Tibial nerve (tissue), 4 donors: ENCODE results near the gene SVIL. TPM values are rescaled to one million over a fixed set of nuclear protein-coding genes. Genes with fewer than 3 reads are reported as not detected.
A peak's percentile ranks its signal among the peaks of the same experiment; 100 is the strongest.
"Not testable (repeated sequence)": the region's sequence is repeated elsewhere in the genome, so short reads cannot be mapped to it uniquely, and the experiment has no call there.

Source experiments
- DNase-seq, 2 donors: peaks; one replicate each; pipeline ENCODE4 v3.0.0-alpha.2; 2019; ENCODE audit warnings: low spot score in 2 of 2
- H3K27ac ChIP-seq, 4 donors: fragments of 200-600 bp; sonication (generic) in 3 of 4; one replicate each; pipeline ENCODE4 v1.5.1; 2017 to 2019; ENCODE audit warnings: mild to moderate bottlenecking in 1 of 4
- H3K27me3 ChIP-seq, 2 donors: fragments of 200-600 bp; sonication (generic) in 1 of 2; one replicate each; pipeline versions ENCODE4 v1.5.1 to v1.6.0; 2017 to 2019
- H3K36me3 ChIP-seq, 3 donors: fragments of 200-600 bp; sonication (generic); one replicate each; pipeline ENCODE4 v1.5.1; 2018 to 2019
- H3K4me1 ChIP-seq, 4 donors: fragments of 200-600 bp; sonication (generic) in 3 of 4; one replicate each; pipeline ENCODE4 v1.5.1; 2017 to 2019
- H3K4me3 ChIP-seq, 4 donors: fragments of 200-600 bp; sonication (generic) in 3 of 4; one replicate each; pipeline ENCODE4 v1.5.1; 2017 to 2019; ENCODE audit warnings: mild to moderate bottlenecking in 1 of 4, moderate library complexity in 1 of 4
- H3K9me3 ChIP-seq, 4 donors: fragments of 200-600 bp; sonication (generic) in 3 of 4; one replicate each; pipeline ENCODE4 v1.5.1; 2017 to 2019
- EP300 ChIP-seq, 2 donors: sonication (generic); formaldehyde crosslinking; IDR thresholded peaks; one replicate each; pipeline ENCODE4 v1.6.1; 2017; ENCODE audit warnings: antibody characterized with exemption in 2 of 2, mild to moderate bottlenecking in 1 of 2
- POLR2A ChIP-seq, 2 donors: fragments of 450-650 bp; IDR thresholded peaks; one replicate each; pipeline ENCODE4 v1.6.1; 2017; ENCODE audit warnings: antibody characterized with exemption in 2 of 2, mild to moderate bottlenecking in 2 of 2, moderate library complexity in 2 of 2
- WGBS, 2 donors: methylation state at CpG; one replicate each; pipeline ENCODE4 v1.1.5; 2018; 5-methylcytosine and 5-hydroxymethylcytosine counted together
- total RNA-seq, 4 donors: library from RNA; depleted of rRNA; stranded (reverse); fragments of >200 nt; gene quantifications; one replicate each; pipeline ENCODE4 v1.1.0, GENCODE V29; 2016
- TF ChIP-seq, protein P1 (sequence below), 5 experiments: fragments of 200-600 bp in 3 of 5; fragments of 450-650 bp in 2 of 5; sonication (generic) in 3 of 5; IDR thresholded peaks; one replicate each; pipeline ENCODE4 v1.5.1; 2016 to 2019; ENCODE audit warnings: antibody characterized with exemption in 5 of 5, mild to moderate bottlenecking in 3 of 5, moderate library complexity in 2 of 5

The SVIL gene
- total RNA-seq, 4 donors from 2014 or later, result 23.6 to 32.0 (median 26.0) TPM

DNA sequence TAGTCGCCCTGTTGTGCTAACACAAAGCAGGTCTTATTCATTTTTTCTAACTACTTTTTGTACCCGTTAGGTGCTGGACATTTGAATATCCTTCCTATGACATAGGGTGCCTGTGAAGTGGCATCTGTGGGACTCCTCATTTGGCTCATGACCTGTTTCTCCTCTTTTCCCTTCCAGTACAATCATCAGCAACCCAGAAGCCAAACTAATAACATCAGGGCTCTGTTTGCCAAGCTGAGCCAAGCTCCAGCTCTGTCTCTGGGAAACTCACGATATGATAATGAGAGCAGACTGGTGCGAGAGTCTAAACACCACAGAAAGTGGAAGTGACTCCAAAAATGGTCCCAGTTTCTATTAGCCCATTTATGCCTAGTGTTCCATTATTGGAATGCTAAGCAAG, 92.0 kb downstream of the SVIL start:
- Histone ChIP-seq H3K9me3 (no peaks in the 10 kb centered on the region), H3K36me3 (no peaks in the 10 kb centered on the region), H3K27ac (no peak overlapping the region), H3K4me1 (no peaks in the 10 kb centered on the region), H3K4me3 (no peak overlapping the region), H3K27me3 (no peaks in the 10 kb centered on the region)
- TF ChIP-seq, protein P1, sequence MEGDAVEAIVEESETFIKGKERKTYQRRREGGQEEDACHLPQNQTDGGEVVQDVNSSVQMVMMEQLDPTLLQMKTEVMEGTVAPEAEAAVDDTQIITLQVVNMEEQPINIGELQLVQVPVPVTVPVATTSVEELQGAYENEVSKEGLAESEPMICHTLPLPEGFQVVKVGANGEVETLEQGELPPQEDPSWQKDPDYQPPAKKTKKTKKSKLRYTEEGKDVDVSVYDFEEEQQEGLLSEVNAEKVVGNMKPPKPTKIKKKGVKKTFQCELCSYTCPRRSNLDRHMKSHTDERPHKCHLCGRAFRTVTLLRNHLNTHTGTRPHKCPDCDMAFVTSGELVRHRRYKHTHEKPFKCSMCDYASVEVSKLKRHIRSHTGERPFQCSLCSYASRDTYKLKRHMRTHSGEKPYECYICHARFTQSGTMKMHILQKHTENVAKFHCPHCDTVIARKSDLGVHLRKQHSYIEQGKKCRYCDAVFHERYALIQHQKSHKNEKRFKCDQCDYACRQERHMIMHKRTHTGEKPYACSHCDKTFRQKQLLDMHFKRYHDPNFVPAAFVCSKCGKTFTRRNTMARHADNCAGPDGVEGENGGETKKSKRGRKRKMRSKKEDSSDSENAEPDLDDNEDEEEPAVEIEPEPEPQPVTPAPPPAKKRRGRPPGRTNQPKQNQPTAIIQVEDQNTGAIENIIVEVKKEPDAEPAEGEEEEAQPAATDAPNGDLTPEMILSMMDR (IDR thresholded peaks at IDR 0.05), result no peak
- no peak for TF ChIP-seq POLR2A (IDR thresholded peaks at IDR 0.05)
- no peak for DNase-seq
- WGBS, 2 donors, result 74 to 79% methylated on average over 4 of the region's 4 CpGs

DNA sequence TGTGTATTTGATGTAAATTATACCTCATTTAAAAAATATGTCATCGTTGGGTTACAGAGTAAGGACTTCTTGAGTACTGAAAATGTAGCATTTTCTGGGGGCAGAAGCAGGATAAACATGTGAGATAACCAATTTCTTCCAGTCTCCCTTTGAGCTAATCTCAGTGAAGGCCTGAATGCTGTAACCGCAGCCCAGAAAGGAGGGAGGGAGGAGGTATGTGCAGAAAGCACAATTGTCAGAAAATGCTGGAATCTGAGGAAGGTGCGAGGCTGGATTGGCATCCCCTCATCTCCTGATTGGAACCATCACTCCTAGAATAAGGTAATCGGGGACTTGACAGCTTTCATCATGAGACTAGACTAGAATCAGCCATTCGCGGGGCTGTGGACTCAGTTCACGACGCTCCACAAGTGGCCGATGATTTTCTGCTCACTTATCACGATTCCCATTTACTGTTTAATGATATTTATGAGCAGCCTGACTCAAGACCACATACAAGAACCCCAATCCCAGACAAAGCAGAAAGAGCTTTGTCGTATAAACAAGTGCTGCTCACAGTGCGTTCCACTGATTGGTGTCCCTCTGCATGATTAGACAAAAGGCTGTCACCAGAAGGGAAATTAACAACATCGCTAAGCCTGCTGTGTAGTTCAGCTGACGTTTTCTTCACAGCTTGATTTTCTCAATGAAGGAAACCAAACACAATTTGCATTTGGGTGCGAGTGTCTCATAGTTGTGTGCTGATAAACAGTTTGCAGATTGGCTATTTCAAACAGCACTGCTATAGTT, 93.2 kb downstream of the SVIL start:
- Histone ChIP-seq H3K36me3 (no peaks in the 10 kb centered on the region), H3K27ac (no peak overlapping the region), H3K9me3 (no peaks in the 10 kb centered on the region), H3K4me1 (peaks cover 0 to under 1% (median 0%) of the 10 kb centered on the region in 4 donors), H3K27me3 (no peaks in the 10 kb centered on the region), H3K4me3 (no peak overlapping the region)
- TF ChIP-seq, protein P1 (IDR thresholded peaks at IDR 0.05), result no peak
- TF ChIP-seq POLR2A (IDR thresholded peaks at IDR 0.05) (no peak), EP300 (IDR thresholded peaks at IDR 0.05) (no peak)
- 76 to 81% methylated on average over 15 of the region's 15 CpGs for WGBS, 2 donors
- no peak for DNase-seq

DNA sequence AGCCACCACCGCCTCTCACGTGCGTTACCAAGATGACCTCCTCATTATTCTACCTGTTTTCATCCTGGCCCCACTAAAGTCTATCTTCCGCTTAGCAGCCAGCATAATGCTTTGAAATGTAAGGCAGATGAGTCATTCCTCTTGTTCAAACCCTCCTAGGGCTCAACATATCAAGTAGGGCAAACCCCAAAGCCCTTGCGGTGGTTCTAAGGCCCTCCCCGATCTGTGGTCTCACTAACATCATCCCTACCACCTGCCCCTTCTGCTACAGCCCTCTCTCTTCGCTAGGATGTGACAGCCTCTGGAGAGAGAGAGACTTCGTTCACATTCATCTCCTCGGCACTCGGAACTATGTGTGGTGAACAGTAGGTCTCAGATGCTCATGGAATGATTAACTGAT, 94.8 kb downstream of the SVIL start:
- TF ChIP-seq EP300 (IDR thresholded peaks at IDR 0.05) (no peak), POLR2A (IDR thresholded peaks at IDR 0.05) (no peak)
- TF ChIP-seq, protein P1 (IDR thresholded peaks at IDR 0.05), result no peak
- Histone ChIP-seq H3K9me3 (no peaks in the 10 kb centered on the region), H3K27me3 (no peaks in the 10 kb centered on the region), H3K36me3 (no peaks in the 10 kb centered on the region), H3K27ac (no peak overlapping the region), H3K4me3 (no peak overlapping the region), H3K4me1 (peaks cover 0 to 16% (median 8%) of the 10 kb centered on the region in 4 donors)
- 95 to 96% methylated on average over 10 of the region's 10 CpGs for WGBS, 2 donors
- DNase-seq, result no peak

DNA sequence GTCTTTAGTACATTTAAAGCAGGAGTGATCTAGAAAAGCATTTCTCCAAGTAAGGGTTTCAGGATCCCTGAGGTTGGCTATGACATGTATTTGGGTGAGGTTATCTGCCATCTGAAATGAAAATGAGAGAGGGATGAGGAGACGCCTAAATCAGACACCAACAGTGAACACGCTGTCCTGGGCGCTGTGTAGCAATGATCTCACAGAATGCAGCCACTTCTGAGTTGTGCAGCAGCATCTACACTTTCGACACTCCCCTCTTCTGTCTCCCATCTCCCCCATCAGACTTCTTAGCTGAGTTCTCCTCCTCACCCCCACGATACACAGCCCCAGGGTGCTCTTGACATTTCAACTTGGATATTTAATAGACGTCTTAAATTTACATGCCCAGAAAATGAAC, 95.4 kb downstream of the SVIL start:
- H3K36me3 ChIP-seq, result no peaks in the 10 kb centered on the region
- 76 to 79% methylated on average over 6 of the region's 6 CpGs for WGBS, 2 donors
- no peak for TF ChIP-seq POLR2A (IDR thresholded peaks at IDR 0.05)
- TF ChIP-seq, protein P1 (IDR thresholded peaks at IDR 0.05), result no peak
- TF ChIP-seq EP300 (IDR thresholded peaks at IDR 0.05), result no peak
- no peak for DNase-seq
- H3K4me3 ChIP-seq, result no peak overlapping the region
- no peaks in the 10 kb centered on the region for H3K9me3 ChIP-seq
- H3K4me1 ChIP-seq, result peaks cover 0 to 20% (median 10%) of the 10 kb centered on the region in 4 donors
- H3K27me3 ChIP-seq, result no peaks in the 10 kb centered on the region
- H3K27ac ChIP-seq, result no peak overlapping the region

DNA sequence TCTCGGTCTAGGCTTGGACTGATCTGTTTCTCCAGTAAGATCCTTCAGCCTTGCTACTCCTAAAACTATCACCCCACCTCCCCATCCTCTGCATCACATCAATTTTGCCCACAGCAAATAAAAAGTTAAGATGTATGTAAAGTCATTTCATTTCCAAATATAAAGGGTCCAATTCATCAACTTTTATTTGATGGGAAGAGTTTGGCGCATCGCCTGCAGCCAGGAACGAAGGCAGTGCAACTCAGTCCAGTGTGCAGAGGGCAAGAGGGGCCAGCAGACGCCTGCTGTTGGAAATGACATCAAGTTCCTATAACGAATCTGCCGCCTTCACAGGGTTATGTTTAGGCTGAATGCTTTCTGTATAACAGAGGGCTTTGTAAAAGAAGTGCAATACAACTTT, 97.0 kb downstream of the SVIL start:
- 64 to 68% methylated on average over 7 of the region's 7 CpGs for WGBS, 2 donors
- no peak for DNase-seq
- Histone ChIP-seq H3K27ac (no peak overlapping the region), H3K4me3 (no peak overlapping the region), H3K36me3 (no peaks in the 10 kb centered on the region), H3K4me1 (peaks cover 0 to 20% (median 12%) of the 10 kb centered on the region in 4 donors), H3K27me3 (no peaks in the 10 kb centered on the region), H3K9me3 (no peaks in the 10 kb centered on the region)
- TF ChIP-seq EP300 (IDR thresholded peaks at IDR 0.05) (no peak), POLR2A (IDR thresholded peaks at IDR 0.05) (no peak)

DNA sequence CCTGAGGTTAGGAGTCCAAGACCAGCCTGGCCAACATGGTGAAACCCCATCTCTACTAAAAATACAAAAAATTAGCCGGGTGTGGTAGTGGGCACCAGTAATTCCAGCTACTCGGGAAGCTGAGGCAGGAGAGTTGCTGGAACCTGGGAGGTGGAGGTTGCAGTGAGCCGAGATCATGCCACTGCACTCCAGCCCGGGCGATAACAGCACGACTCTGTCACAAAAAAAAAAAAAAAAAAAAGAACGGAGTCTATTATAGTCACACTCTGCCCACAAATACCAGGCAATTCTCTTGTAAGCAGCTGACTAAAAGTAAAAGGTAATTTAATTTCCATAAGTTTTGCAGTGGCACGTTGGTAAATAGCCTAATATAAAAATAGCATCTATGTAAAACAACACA, 98.1 kb downstream of the SVIL start:
- DNase-seq, H3K36me3 ChIP-seq, H3K27me3 ChIP-seq, H3K9me3 ChIP-seq, H3K4me3 ChIP-seq: not testable (repeated sequence)
- 65 to 77% methylated on average over 8 of the region's 8 CpGs for WGBS, 2 donors
- peaks cover 0 to 20% (median 12%) of the 10 kb centered on the region in 4 donors for H3K4me1 ChIP-seq
- peak overlapping the region in 2 of 4 donors; percentile 79 to 80 for H3K27ac ChIP-seq
